ENCODE data around the gene TRAF7.

TRAF7 gene

DNA sequence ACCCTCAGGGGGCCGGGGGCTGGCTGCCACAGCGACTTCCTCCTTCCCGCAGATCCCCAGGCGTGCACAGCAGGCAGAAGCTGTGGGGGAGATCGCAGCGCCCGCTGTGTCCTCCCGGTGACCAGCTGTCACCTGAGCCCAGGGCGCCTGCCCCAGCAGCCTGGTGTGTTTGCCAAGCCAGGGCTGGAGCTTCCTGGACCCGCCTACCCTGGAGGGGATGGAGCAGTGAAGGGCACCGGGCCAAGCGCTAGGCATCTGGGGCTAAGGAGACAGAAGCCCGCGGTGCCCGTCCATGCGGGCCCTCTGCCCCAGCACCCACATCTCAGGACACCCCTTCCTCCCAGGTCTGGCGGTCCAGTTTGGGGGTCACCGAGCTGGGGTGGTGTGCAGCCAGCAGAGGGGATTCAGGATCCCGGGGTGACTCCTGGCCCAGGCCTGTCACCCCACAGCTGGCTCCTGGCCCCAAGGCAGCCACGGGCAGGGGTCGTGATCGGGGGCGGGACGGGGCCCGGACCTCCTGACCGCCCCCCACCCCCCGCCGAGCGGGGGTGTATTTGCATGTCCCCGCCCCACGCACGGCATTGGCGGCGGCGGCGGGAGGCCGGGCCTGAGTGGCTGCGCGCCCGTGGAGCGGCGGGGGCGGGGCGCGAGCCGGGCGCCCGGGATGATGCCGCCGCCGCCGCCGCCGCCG is 7.5 kb upstream of the TRAF7 start, which contains the start of gene RAB26:
Gene RAB26 (plus strand): TSS at position 645 of the 691 bp plus-strand sequence. CDS start 159 bp downstream, outside the sequence.
- no peak within 1 kb of the TSS for H3K27ac Mint-ChIP-seq
- ATAC-seq (replicated peaks), result peak; percentile 83
- H3K4me3 Mint-ChIP-seq, result peak within 1 kb of the TSS; percentile 62 to 69
- peak in 1 of 3 experiments; percentile 32 for DNase-seq
- H3K36me3 Mint-ChIP-seq (ENCODE audit: insufficient read depth), result peaks cover 5% of the 10 kb centered on the region
- H3K4me1 Mint-ChIP-seq (ENCODE audit: low read depth in 2 of 2), result peaks cover 12 to 14% of the 10 kb centered on the region in 2 donors
- no peaks in the 10 kb centered on the region for H3K27me3 Mint-ChIP-seq
- H3K9me3 Mint-ChIP-seq, result no peaks in the 10 kb centered on the region

DNA sequence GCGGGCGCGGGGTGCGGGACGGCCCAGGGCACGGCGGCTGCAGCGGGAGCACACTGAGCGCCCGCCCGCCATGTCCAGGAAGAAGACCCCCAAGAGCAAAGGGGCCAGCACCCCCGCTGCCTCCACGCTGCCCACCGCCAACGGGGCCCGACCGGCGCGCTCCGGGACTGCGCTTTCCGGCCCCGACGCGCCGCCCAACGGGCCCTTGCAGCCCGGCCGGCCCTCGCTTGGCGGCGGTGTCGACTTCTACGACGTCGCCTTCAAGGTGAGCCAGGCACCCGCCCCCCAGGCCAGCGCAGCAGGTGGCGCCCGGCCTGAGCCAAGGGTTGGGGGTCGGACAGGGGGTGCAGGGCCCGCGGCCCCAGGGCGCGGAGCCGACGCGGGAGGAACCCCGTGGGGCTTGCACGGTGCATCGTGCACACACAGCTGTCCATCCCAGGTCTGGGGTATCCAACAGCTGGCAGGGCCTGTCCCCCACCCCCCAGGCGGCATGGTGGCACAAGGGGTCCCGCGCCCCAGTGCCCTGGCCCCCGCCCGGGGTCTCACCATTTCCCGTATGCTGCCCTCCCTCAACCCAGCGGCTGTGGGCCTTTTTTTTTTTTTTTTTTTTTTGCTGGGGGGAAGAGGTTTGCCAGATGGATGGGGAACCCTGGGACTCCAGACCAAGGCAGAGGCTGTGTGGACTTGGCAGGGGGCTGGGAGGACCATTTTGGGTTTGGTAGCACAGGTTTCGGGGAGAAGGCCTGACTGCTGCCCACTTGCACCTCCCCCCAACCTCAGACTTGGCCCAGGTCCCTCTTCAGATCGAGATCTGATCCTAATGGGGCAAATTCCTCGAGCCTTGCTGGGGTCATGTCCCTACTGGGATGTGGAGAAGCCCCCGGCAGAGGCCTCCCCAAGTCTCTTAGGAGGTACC is 6.6 kb upstream of the TRAF7 start:
- no peak overlapping the region for H3K27ac Mint-ChIP-seq
- H3K4me1 Mint-ChIP-seq (ENCODE audit: low read depth in 2 of 2), result peaks cover 20 to 23% of the 10 kb centered on the region in 2 donors
- H3K36me3 Mint-ChIP-seq (ENCODE audit: insufficient read depth), result peaks cover 5% of the 10 kb centered on the region
- no peaks in the 10 kb centered on the region for H3K27me3 Mint-ChIP-seq
- DNase-seq (no peak), ATAC-seq (replicated peaks) (peak; percentile 45)
- no peaks in the 10 kb centered on the region for H3K9me3 Mint-ChIP-seq
- peak overlapping the region; percentile 62 to 69 for H3K4me3 Mint-ChIP-seq

DNA sequence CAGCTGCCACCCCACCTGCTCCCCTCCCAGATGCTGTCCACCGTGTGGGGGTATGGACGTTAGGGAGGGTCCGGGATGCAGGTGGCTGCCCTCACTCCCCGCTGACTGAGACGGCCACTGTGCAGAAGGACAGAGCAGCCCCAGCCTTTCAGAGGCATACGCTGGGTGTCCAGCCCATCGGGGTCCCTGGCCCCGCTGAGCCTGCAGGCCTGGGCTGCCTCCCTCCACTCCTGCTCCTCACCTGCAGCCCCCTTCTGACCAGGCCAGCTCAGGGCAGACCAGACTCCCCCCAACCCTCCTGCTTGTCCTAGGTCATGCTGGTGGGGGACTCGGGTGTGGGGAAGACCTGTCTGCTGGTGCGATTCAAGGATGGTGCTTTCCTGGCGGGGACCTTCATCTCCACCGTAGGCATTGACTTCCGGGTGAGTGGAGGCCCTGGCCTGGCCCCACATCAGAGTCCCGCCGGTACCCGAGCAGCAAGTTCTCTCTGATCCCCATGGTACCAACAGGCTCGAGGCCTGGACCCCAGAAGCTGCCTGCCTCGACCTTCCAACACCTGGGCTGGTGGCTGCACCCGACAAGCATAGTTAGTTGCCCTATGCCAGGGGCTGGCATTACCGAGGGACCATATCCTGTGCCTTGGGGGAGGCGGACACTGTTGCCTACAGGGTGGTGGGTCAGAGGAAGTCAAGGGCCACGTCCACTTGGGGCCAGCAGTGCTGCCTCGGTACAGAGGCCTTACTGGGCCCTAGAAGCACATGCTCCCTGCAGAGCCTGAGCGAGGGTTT is 5.8 kb upstream of the TRAF7 start:
- peak overlapping the region; percentile 62 to 69 for H3K4me3 Mint-ChIP-seq
- no peak for ATAC-seq (replicated peaks)
- peaks cover 28 to 30% of the 10 kb centered on the region in 2 donors for H3K4me1 Mint-ChIP-seq (ENCODE audit: low read depth in 2 of 2)
- no peaks in the 10 kb centered on the region for H3K27me3 Mint-ChIP-seq
- no peak for DNase-seq
- no peak overlapping the region for H3K27ac Mint-ChIP-seq
- H3K36me3 Mint-ChIP-seq (ENCODE audit: insufficient read depth), result peaks cover 7% of the 10 kb centered on the region
- H3K9me3 Mint-ChIP-seq, result no peaks in the 10 kb centered on the region

DNA sequence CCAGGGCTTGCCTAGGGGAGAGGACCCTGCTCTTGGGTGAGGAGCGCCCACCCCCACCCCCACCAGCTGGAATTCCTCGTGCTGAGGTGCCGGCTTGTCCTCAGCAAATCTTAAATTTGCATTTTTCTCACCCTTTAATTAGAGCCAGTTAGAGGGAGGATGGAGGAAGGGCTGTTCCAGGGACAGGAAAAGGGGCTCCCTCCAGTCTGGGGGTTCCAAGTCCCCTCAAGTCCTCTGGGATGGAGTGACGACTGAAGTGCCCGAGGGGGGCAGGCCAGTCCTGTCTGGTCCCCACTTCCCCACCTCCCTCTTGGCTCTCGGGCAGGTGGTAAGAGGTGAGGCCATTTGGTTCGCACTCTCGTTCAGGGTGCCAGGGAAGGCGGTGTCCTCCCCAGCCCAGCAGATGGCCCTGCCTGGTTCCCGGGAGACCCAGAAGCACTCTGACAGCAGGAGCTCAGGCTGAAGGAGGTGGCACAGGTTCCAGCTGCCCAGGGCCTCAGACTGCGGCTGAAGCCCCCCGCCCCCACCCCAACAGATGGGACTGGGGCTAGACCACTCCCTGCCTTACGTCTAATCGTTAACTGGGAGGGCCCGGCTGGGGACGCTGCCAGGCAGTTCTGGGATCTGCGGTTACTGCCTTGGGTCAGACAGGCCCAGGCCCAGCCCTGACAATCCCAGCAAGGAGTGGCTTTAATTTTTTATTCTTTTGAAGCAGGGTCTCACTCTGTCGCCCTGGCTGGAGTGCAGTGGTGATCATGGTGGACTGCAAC is 5.0 kb upstream of the TRAF7 start:
- Mint-ChIP-seq H3K27ac (no peak overlapping the region), H3K9me3 (no peaks in the 10 kb centered on the region), H3K36me3 (ENCODE audit: insufficient read depth) (peaks cover 15% of the 10 kb centered on the region), H3K4me1 (ENCODE audit: low read depth in 2 of 2) (peaks cover 29 to 37% of the 10 kb centered on the region in 2 donors), H3K4me3 (peak overlapping the region in 1 of 2 donors; percentile 62), H3K27me3 (no peaks in the 10 kb centered on the region)
- no peak for DNase-seq
- no peak for ATAC-seq (replicated peaks)

DNA sequence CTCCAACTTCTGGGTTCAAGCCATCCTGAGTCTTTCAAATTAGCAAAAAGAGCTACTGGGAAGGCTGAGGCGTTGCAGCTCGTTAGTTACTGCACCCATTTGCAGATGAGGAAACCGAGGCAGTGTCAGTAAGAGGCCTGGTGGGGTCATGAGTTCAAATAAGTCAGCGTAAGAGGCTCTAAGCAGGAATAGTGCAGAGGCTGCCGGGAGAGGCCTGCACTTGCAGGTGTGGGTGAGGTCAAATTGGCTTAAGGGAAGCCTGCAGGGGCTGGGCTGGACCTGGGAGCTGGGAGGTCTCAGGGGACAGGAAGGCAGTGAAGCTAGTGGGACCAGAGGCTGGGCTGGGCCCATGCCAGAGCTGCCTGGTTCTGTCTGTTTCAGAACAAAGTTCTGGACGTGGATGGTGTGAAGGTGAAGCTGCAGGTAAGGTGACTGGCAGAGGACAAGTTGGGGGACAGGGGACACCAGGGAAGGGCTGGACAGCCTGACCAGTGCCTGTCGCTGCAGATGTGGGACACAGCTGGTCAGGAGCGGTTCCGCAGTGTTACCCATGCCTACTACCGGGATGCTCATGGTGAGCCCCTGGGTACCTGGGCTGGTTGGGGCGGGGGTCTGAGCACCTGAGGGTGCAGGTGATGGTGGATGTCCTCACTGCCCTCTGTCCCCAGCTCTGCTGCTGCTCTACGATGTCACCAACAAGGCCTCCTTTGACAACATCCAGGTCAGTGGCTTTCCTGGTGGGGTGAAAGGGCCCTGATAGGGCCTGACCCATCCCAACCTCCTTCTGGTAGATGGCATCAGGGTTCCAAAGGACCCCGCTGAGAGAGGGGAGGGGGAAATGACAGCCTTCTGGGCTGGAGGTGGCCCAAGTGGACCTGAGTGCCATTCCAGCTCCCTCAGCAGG is 4.1 kb upstream of the TRAF7 start:
- peak overlapping the region in 1 of 2 donors; percentile 24 for H3K27ac Mint-ChIP-seq

DNA sequence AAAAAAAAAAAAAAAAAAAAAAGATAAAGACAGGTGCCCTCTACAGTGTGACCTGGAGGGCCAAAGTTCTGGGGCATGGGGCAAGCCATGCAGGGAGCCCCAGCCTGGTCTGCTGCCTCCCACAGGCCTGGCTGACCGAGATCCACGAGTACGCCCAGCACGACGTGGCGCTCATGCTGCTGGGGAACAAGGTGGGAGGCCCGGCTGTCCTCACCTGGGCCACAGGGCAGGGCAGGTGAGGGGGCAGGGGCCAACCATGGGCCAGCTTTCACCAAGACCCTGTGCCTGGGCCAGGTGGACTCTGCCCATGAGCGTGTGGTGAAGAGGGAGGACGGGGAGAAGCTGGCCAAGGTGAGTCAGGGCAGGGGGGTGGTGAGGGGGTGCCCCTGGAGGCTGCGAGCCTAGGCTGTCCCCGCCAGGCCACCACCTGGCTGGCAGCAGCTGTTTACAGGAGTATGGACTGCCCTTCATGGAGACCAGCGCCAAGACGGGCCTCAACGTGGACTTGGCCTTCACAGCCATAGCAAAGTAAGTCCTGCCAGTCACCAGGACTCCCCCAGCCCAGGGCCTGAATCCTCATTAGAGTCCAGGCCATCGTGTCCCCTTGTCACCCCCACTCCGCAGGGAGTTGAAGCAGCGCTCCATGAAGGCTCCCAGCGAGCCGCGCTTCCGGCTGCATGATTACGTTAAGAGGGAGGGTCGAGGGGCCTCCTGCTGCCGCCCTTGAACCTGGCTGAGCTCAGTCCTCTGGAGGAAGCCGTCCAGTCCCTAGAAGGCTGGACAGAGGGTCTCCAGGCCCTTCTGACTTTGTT is 2.7 kb upstream of the TRAF7 start:
- H3K4me3 Mint-ChIP-seq, result peak overlapping the region; percentile 95 to 97
- DNase-seq (no peak), ATAC-seq (replicated peaks) (no peak)
- H3K9me3 Mint-ChIP-seq, result no peaks in the 10 kb centered on the region
- H3K27ac Mint-ChIP-seq, result peak overlapping the region; percentile 58 to 81
- H3K4me1 Mint-ChIP-seq (ENCODE audit: low read depth in 2 of 2), result peaks cover 49 to 57% of the 10 kb centered on the region in 2 donors
- H3K36me3 Mint-ChIP-seq (ENCODE audit: insufficient read depth), result peaks cover 15% of the 10 kb centered on the region
- H3K27me3 Mint-ChIP-seq, result no peaks in the 10 kb centered on the region

More for the DNA sequence above, 4.1 kb upstream of the TRAF7 start:
- H3K27me3 Mint-ChIP-seq, result no peaks in the 10 kb centered on the region
- DNase-seq (no peak), ATAC-seq (replicated peaks) (no peak)
- peaks cover 15% of the 10 kb centered on the region for H3K36me3 Mint-ChIP-seq (ENCODE audit: insufficient read depth)
- peak overlapping the region in 1 of 2 donors; percentile 97 for H3K4me3 Mint-ChIP-seq
- H3K9me3 Mint-ChIP-seq, result no peaks in the 10 kb centered on the region
- H3K4me1 Mint-ChIP-seq (ENCODE audit: low read depth in 2 of 2), result peaks cover 35 to 43% of the 10 kb centered on the region in 2 donors

DNA sequence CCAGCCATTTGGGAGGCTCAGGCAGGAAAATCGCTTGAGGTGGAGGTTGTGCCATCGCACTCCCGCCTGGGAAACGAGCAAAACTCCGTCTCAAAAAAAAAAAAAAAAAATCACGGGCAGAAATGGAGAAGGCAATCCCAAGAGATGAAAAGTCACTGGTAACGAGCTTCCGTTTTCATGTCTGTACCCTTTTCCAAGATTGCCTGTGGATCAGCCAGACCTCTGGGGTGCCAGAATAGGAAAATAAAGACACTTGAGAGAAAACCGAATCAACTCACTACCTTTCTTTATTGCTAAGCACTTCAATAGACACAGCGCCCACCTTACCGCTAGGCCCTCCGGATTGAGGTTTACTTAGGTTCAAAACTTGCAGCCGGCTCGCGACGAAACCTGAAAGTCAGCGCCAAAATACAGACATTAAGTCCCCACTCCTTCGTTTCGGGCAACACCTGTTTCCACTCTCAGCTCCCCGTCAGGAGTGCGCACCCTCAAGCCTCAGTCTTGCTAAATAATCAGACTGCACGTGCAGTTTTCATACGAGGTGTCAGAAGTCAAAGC is 970 bp upstream of the TRAF7 start:
- peak overlapping the region; percentile 95 to 97 for H3K4me3 Mint-ChIP-seq

DNA sequence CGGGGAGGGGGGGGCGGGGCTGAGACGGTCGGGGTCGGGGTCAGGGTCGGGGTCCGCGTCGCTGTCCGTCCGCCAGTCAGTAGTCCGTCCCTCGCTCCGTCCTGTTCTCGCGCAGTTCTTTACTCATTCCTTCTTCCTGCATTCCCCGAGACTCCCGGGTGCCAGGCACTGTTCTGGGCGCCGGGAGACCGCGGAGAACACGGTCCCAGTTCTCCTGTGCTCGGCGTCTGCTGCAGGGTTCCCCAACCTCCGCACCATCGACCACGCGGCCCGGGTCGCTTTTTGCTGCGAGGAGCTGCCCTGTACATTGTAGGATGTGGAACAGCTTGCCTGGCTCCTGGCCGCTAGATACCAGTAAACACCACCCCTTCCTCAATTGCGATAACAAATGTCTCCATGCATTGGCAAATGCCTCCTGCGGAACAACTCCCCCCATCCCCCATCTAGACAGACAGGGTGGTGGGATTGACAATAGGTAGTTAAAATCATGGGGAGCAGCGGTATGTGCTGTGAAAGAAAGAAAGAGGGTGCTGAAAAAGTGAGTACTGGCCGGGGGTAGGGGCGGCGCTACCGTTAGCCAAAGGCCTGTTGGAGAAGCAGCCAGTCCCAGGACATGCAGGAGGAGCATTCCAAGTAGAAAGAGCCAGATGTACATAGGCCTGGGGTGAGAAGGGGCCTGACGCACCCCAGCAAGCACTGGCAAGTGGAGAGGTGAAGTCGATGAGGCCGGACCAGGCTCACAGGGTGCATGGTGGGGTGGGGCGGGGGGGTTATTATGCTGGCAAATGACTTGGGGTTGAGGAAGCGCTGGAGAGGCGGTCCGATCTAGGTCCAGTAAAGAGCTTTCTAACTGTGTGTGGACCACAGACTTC is 631 bp downstream of the TRAF7 start:
- no peaks in the 10 kb centered on the region for H3K27me3 Mint-ChIP-seq
- H3K4me1 Mint-ChIP-seq (ENCODE audit: low read depth in 2 of 2), result peaks cover 55 to 56% of the 10 kb centered on the region in 2 donors
- H3K36me3 Mint-ChIP-seq (ENCODE audit: insufficient read depth), result peaks cover 15% of the 10 kb centered on the region
- ATAC-seq (replicated peaks), result no peak
- DNase-seq, result no peak
- peak overlapping the region; percentile 87 to 93 for H3K27ac Mint-ChIP-seq
- H3K9me3 Mint-ChIP-seq, result no peaks in the 10 kb centered on the region
- H3K4me3 Mint-ChIP-seq, result peak overlapping the region; percentile 95 to 97

More for the DNA sequence above, 970 bp upstream of the TRAF7 start:
- DNase-seq (no peak), ATAC-seq (replicated peaks) (no peak)
- peak overlapping the region; percentile 87 to 93 for H3K27ac Mint-ChIP-seq
- no peaks in the 10 kb centered on the region for H3K27me3 Mint-ChIP-seq
- no peaks in the 10 kb centered on the region for H3K9me3 Mint-ChIP-seq
- H3K36me3 Mint-ChIP-seq (ENCODE audit: insufficient read depth), result peaks cover 15% of the 10 kb centered on the region
- peaks cover 60 to 63% of the 10 kb centered on the region in 2 donors for H3K4me1 Mint-ChIP-seq (ENCODE audit: low read depth in 2 of 2)

DNA sequence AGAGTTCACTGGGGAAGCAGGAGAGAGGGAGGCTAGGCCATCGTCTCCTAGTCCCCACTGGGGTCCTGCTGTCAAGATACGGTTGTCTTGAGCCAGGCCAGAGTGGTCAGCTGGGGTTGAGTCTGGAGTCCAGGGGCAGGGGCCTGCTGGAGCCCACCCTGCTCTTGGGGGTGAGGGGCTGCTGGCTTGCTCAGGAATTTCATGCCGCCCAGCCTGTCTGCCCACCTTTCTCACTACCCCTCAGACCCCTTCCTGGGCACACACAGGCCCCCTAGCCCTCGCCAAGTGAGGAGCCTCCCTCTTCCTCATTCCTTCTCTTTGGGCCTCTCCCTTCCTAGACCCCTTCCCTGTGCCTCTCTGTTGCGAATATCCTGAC is 1.3 kb downstream of the TRAF7 start:
- Mint-ChIP-seq H3K4me1 (ENCODE audit: low read depth in 2 of 2) (peaks cover 53 to 54% of the 10 kb centered on the region in 2 donors), H3K27me3 (no peaks in the 10 kb centered on the region), H3K4me3 (peak overlapping the region; percentile 95 to 97), H3K36me3 (ENCODE audit: insufficient read depth) (peaks cover 15% of the 10 kb centered on the region), H3K9me3 (no peaks in the 10 kb centered on the region), H3K27ac (peak overlapping the region in 1 of 2 donors; percentile 87)
- DNase-seq (no peak), ATAC-seq (replicated peaks) (no peak)

DNA sequence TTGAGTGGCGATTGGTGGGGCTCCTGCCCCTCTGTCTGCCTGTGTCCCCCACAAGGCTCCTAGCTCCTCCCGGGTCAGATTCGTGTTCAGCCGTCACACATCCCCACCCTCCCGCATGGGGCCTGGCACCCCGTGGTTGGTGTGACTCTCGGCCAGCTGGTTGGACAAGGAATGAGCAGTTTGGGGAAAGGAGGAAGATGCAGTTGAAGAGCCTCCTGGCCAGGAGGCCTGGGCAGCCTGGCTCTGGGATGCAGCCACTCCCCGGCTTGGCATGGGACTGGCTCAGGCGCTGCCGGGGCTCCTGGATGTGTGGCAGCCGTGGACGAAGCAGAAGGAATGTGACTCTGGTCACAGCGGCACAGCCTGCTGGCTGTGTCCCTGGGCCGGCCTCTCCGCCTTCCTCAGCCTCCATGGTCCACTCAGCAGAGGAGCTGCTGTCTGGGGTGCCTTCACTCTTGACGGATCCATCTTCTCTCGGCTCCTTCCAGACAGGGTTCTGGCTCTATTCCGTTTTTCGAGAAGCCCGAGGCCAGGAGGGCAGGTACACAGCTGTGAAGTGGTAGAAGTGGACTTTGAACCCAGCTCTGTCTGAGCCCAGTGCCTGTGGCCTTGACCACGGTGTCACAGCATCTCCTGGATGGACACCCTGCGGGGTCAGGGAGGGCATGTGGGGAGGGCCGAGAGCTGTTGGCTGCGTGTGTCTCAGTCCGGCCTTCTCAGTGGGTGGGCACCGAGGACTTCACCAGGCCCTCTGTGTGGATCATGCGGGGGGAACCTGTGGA is 2.1 kb downstream of the TRAF7 start:
- ATAC-seq (replicated peaks) (no peak), DNase-seq (no peak)
- H3K36me3 Mint-ChIP-seq (ENCODE audit: insufficient read depth), result peaks cover 11% of the 10 kb centered on the region
- H3K4me1 Mint-ChIP-seq (ENCODE audit: low read depth in 2 of 2), result peaks cover 56 to 57% of the 10 kb centered on the region in 2 donors
- H3K27me3 Mint-ChIP-seq, result no peaks in the 10 kb centered on the region
- H3K9me3 Mint-ChIP-seq, result no peaks in the 10 kb centered on the region
- peak overlapping the region; percentile 28 to 53 for H3K27ac Mint-ChIP-seq
- peak overlapping the region; percentile 95 to 97 for H3K4me3 Mint-ChIP-seq
